Mucosa of descending colon (tissue), 3 donors: Measurements from ENCODE around the gene NARS2. TPM values are rescaled to one million over a fixed set of nuclear protein-coding genes. Genes with fewer than 3 reads are reported as not detected.
A peak's percentile ranks its signal among the peaks of the same experiment; 100 is the strongest.
"Not testable (repeated sequence)": the region's sequence is repeated elsewhere in the genome, so short reads cannot be mapped to it uniquely, and the experiment has no call there.

ENCODE experiments used
- ATAC-seq: fragments of 200-7000 bp; cut with Tn5 transposase; one replicate; pipeline ENCODE4 v1.9.1; 2020; ENCODE audit warnings: mild to moderate bottlenecking, moderate library complexity
- DNase-seq, 3 donors: peaks; one replicate each; pipeline ENCODE4 v3.0.0-alpha.2; 2020
- H3K36me3 ChIP-seq: fragments of 200-600 bp; one replicate; pipeline ENCODE4 v1.8.0; 2021; ENCODE audit warnings: low read depth, mild to moderate bottlenecking
- H3K4me1 ChIP-seq: fragments of 200-600 bp; one replicate; pipeline ENCODE4 v1.8.0; 2021; ENCODE audit warnings: low read depth, mild to moderate bottlenecking
- H3K4me3 ChIP-seq: fragments of 200-600 bp; one replicate; pipeline ENCODE4 v1.8.0; 2021; ENCODE audit warnings: mild to moderate bottlenecking
- H3K9me3 ChIP-seq: fragments of 200-600 bp; one replicate; pipeline ENCODE4 v1.8.0; 2021; ENCODE audit warnings: mild to moderate bottlenecking
- intact Hi-C, 2 donors: fragments of 100-400 bp; cut with DNase I in 1 of 2; cut with micrococcal nuclease in 1 of 2; formaldehyde crosslinking; loops; one replicate each; pipeline versions ENCODE4 v1.11.0 to v1.11.1; 2022; cut with DNase I, micrococcal nuclease
- total RNA-seq, 3 donors: library from RNA; stranded (reverse); fragmentation: NEBNext Ultra II Directional in 2 of 3; extraction: Animal tissue kit (Norgen Biotek cat#: 25700) in 2 of 3; gene quantifications; one replicate each; pipeline versions ENCODE4 v1.2.1 to v1.2.4, GENCODE V29; 2021 to 2023
- TF ChIP-seq, protein P1 (sequence below): fragments of 200-600 bp; IDR thresholded peaks from one replicate; pipeline ENCODE4 v1.8.0; 2022; ENCODE audit warnings: antibody characterized with exemption, mild to moderate bottlenecking
- donor health status: DM: no; HTN: no; CAD: no; lungs with moderate emphysema.
- donor health status: DM: no; HTN: no; CAD: no.
- donor health status: DM: no; HTN: yes; CAD: no.

NARS2 gene
- total RNA-seq, 3 donors from 2014 or later, result 13.1 to 14.0 (median 13.2) TPM

DNA sequence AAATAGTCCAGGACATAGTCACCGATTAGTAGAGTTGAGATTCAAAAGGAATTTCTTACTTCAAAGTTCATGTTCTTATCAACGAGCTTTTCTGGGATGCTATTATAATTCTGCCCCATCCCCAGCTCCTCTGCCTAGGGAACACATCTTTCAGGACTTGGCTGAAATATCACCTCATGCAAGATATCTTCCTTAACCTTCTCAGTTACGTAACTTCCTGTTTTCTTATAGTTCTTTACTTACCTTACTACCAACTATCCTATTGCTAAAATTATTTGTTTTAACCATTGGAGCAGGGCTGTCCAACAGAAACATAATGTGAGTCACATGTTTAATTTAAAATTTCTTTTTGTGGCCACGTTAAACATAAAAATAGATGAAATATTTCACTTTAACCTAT lies 2.3 kb downstream of the NARS2 start:
- Histone ChIP-seq H3K9me3 (no peaks in the 10 kb centered on the region), H3K4me3 (no peak overlapping the region), H3K36me3 (no peaks in the 10 kb centered on the region), H3K4me1 (peaks cover 15% of the 10 kb centered on the region)
- TF ChIP-seq, protein P1, sequence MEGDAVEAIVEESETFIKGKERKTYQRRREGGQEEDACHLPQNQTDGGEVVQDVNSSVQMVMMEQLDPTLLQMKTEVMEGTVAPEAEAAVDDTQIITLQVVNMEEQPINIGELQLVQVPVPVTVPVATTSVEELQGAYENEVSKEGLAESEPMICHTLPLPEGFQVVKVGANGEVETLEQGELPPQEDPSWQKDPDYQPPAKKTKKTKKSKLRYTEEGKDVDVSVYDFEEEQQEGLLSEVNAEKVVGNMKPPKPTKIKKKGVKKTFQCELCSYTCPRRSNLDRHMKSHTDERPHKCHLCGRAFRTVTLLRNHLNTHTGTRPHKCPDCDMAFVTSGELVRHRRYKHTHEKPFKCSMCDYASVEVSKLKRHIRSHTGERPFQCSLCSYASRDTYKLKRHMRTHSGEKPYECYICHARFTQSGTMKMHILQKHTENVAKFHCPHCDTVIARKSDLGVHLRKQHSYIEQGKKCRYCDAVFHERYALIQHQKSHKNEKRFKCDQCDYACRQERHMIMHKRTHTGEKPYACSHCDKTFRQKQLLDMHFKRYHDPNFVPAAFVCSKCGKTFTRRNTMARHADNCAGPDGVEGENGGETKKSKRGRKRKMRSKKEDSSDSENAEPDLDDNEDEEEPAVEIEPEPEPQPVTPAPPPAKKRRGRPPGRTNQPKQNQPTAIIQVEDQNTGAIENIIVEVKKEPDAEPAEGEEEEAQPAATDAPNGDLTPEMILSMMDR, result no peak
- ATAC-seq (no peak), DNase-seq (no peak)
- intact Hi-C loops, result no loop called here

- no peak for DNase-seq
- Histone ChIP-seq H3K36me3 (no peaks in the 10 kb centered on the region), H3K4me1 (peaks cover 10% of the 10 kb centered on the region), H3K4me3 (no peak overlapping the region), H3K9me3 (no peaks in the 10 kb centered on the region)
- ATAC-seq, result no peak
- intact Hi-C loops, result no loop called here
- TF ChIP-seq, protein P1, result no peak
Measured at GRCh38 chr11:78570031-78570430, 4.6 kb downstream of the NARS2 start.

- TF ChIP-seq, protein P1, result no peak
- Histone ChIP-seq H3K36me3 (no peaks in the 10 kb centered on the region), H3K4me3 (no peak overlapping the region), H3K9me3 (no peaks in the 10 kb centered on the region), H3K4me1 (peaks cover under 1% of the 10 kb centered on the region)
- DNase-seq, result no peak
- intact Hi-C loops, result loop anchor here in 1 of 2 donors (10.0 kb wide), 1 partner anchor 342 kb away; no protein-coding TSS in a partner anchor
- ATAC-seq, result no peak
Measured at GRCh38 chr11:78567209-78567608, 7.5 kb downstream of the NARS2 start.

DNA sequence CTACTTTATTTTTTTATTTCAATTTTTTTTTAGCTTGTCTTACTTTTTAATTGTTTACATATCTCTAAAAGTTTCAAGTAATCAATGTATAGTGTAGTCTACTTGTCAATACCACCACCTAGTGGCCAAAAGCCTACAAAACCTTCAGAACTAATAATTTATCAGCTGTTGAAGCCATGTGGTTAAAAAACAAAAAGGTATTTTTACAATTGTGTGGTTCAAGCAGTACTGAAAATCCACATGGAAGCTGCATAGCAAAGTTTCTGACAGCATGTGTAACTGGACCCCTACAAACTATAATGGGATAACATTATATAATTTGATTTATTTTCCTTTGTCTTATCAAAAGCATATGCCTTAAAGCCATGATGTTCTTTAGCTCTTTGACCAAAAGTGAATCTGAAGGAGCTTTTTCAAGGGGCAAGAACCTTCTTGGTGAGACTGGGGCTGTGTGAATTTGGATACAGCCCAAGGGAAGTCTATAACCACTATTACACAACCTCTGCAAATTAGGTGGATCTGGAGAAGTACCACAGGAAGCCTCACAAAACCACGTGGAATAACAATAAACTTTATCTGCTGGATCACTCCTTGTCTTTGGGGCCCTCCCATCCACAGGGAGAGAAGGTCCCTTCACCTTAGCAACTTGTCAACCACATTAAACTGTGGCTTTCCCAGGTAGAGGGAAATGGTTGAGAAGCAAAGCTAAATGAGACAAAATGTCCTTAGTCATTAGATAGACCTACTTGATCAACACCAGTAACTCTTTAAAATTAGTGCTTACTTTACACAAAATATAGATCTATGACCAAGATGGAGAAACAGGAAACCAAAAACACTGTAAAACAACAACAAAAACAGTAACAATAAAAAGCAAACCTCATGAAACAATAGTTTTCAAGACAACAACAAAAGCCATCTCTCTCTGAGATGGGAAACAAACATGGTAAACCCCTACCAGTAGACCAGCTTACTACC lies 9.9 kb downstream of the NARS2 start:
- no peak overlapping the region for H3K4me3 ChIP-seq
- H3K9me3 ChIP-seq, result no peaks in the 10 kb centered on the region
- ATAC-seq (peak; percentile 68), DNase-seq (peak in 1 of 3 donors; percentile 89)
- TF ChIP-seq, protein P1, result peak; percentile 32
- intact Hi-C loops, result loop anchor here in 1 of 2 donors (5.0 to 10.0 kb wide), 2 partner anchors 147 to 340 kb away; partner anchors contain the start of gene GAB2
- peaks cover 21% of the 10 kb centered on the region for H3K4me1 ChIP-seq
- H3K36me3 ChIP-seq, result no peaks in the 10 kb centered on the region

- intact Hi-C loops, result loop anchor here in 1 of 2 donors (5.0 to 10.0 kb wide), 2 partner anchors 147 to 339 kb away; partner anchors contain the start of gene GAB2
- H3K36me3 ChIP-seq, ATAC-seq, H3K4me3 ChIP-seq, DNase-seq, H3K9me3 ChIP-seq: not testable (repeated sequence)
- peaks cover 21% of the 10 kb centered on the region for H3K4me1 ChIP-seq
Measured at GRCh38 chr11:78564037-78564436, 10.6 kb downstream of the NARS2 start.

DNA sequence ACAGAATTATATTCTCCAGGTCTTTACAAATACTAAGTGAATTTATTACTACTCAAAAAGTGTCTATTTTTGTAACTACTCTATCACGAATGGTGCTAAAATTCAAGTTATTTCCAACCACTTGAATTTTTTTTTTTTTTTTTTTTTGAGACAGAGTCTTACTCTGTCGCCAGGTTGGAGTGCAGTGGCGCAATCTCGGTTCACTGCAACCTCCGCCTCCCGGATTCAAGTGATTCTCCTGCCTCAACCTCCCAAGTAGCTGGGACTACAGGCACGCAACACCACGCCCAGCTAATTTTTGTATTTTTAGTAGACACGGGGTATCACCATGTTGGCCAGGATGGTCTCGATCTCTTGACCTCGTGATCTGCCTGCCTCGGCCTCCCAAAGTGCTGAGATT lies 11.6 kb downstream of the NARS2 start:
- peaks cover 21% of the 10 kb centered on the region for H3K4me1 ChIP-seq
- DNase-seq, H3K36me3 ChIP-seq, H3K4me3 ChIP-seq, ATAC-seq, H3K9me3 ChIP-seq: not testable (repeated sequence)
- intact Hi-C loops, result loop anchor here in 1 of 2 donors (5.0 to 10.0 kb wide), 2 partner anchors 146 to 338 kb away; partner anchors contain the start of gene GAB2
